ENCODE measurements around the gene MUC4.
"Not testable (repeated sequence)": the region's sequence is repeated elsewhere in the genome, so short reads cannot be mapped to it uniquely, and the experiment has no call there.

The MUC4 gene

DNA sequence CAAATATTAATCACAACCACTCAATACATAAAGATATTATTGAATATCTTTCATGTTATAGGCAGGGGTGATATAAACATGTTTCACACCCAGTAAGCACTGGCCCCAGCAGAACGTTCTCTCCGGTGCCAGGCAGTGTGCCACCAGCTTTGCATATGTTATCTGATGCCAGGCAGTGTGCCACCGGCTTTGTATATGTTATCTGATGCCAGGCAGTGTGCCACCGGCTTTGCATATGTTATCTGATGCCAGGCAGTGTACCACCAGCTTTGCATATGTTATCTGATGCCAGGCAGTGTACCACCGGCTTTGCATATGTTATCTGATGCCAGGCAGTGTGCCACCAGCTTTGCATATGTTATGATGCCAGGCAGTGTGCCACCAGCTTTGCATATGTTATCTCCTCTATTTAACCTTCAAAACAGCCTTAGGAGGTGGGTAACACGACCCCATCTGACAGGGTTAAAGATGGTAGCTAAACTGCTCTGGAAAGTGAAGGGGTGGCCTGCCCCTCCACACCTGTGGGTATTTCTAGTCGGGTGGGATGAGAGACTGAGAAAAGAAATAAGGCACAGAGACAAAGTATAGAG lies 84.0 kb downstream of the MUC4 start:
- H3K9me3 ChIP-seq (ENCODE audit: insufficient read depth, low read depth, low read length) = no peaks in the 10 kb centered on the region
- no peaks in the 10 kb centered on the region for H3K9me2 ChIP-seq (replicated peaks; ENCODE audit: low read depth, low read length)
- no peaks in the 10 kb centered on the region for H3K36me3 ChIP-seq (ENCODE audit: insufficient read depth, low read length)
- TF ChIP-seq, protein P1, sequence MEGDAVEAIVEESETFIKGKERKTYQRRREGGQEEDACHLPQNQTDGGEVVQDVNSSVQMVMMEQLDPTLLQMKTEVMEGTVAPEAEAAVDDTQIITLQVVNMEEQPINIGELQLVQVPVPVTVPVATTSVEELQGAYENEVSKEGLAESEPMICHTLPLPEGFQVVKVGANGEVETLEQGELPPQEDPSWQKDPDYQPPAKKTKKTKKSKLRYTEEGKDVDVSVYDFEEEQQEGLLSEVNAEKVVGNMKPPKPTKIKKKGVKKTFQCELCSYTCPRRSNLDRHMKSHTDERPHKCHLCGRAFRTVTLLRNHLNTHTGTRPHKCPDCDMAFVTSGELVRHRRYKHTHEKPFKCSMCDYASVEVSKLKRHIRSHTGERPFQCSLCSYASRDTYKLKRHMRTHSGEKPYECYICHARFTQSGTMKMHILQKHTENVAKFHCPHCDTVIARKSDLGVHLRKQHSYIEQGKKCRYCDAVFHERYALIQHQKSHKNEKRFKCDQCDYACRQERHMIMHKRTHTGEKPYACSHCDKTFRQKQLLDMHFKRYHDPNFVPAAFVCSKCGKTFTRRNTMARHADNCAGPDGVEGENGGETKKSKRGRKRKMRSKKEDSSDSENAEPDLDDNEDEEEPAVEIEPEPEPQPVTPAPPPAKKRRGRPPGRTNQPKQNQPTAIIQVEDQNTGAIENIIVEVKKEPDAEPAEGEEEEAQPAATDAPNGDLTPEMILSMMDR (conservative IDR thresholded peaks at IDR 0.05; ENCODE audit: low read length) = no peak
- TF ChIP-seq EZH2phosphoT487 (IDR thresholded peaks at IDR 0.05; ENCODE audit: borderline replicate concordance) = no peak
- H3K4me1 ChIP-seq (ENCODE audit: insufficient read depth, low read length, poor library complexity, severe bottlenecking) = peaks cover 8% of the 10 kb centered on the region
- H3K4me2 ChIP-seq (ENCODE audit: low read depth, low read length, poor library complexity, severe bottlenecking) = peak overlapping the region; percentile 2
- no peak overlapping the region for H2AFZ ChIP-seq (ENCODE audit: low read length)
- no peaks in the 10 kb centered on the region for H3K27me3 ChIP-seq (ENCODE audit: insufficient read depth, low read length, poor library complexity, severe bottlenecking)
- H3F3A ChIP-seq (ENCODE audit: low read depth) = no peaks in the 10 kb centered on the region
- no peak overlapping the region for H3K4me3 ChIP-seq (ENCODE audit: low read length, poor library complexity, severe bottlenecking)
- no peak overlapping the region for H3K9ac ChIP-seq (ENCODE audit: low read depth, low read length, poor library complexity, severe bottlenecking)
- no peaks in the 10 kb centered on the region for H3K79me2 ChIP-seq (ENCODE audit: insufficient read depth, low read length)
- H4K20me1 ChIP-seq (ENCODE audit: insufficient read depth, low read length, poor library complexity, severe bottlenecking) = no peaks in the 10 kb centered on the region

DNA sequence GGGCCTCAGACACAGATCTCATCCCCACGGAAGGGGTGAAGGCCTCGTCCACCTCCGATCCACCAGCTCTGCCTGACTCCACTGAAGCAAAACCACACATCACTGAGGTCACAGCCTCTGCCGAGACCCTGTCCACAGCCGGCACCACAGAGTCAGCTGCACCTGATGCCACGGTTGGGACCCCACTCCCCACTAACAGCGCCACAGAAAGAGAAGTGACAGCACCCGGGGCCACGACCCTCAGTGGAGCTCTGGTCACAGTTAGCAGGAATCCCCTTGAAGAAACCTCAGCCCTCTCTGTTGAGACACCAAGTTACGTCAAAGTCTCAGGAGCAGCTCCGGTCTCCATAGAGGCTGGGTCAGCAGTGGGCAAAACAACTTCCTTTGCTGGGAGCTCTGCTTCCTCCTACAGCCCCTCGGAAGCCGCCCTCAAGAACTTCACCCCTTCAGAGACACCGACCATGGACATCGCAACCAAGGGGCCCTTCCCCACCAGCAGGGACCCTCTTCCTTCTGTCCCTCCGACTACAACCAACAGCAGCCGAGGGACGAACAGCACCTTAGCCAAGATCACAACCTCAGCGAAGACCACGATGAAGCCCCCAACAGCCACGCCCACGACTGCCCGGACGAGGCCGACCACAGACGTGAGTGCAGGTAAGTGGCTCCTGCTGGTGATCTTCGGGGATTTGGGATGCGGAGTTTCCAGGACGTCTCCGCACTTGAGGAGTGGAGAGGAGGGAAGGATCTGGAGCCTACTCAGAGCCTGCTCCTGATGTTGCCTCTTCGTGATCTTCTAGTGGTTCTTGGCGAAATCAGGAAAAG lies 85.6 kb downstream of the MUC4 start:
- not testable (repeated sequence) for H3K79me2 ChIP-seq (ENCODE audit: insufficient read depth, low read length); H3K4me2 ChIP-seq (ENCODE audit: low read depth, low read length, poor library complexity, severe bottlenecking); H3K36me3 ChIP-seq (ENCODE audit: insufficient read depth, low read length); H4K20me1 ChIP-seq (ENCODE audit: insufficient read depth, low read length, poor library complexity, severe bottlenecking); H3F3A ChIP-seq (ENCODE audit: low read depth); H3K27me3 ChIP-seq (ENCODE audit: insufficient read depth, low read length, poor library complexity, severe bottlenecking); H3K9me3 ChIP-seq (ENCODE audit: insufficient read depth, low read depth, low read length); H3K4me1 ChIP-seq (ENCODE audit: insufficient read depth, low read length, poor library complexity, severe bottlenecking); H2AFZ ChIP-seq (ENCODE audit: low read length); H3K9me2 ChIP-seq (replicated peaks; ENCODE audit: low read depth, low read length); H3K4me3 ChIP-seq (ENCODE audit: low read length, poor library complexity, severe bottlenecking); H3K9ac ChIP-seq (ENCODE audit: low read depth, low read length, poor library complexity, severe bottlenecking)

DNA sequence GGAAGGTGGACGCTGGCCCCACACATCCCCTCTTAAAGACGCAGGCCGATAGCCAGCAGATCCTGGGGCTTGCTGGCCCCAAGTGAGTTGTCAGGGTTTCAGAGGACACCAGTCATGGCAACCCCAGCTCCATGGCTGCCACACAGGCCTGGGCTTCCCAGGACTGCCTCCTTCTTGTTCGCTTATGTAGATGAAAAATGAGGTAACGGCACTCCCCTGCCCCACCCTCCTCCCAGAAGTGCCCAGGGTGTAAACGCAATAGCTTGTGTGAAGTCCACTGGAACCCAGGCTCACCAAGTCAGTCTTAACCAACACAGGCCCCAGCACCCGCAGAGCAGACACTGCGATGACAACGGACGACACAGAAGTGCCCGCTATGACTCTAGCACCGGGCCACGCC lies 87.4 kb downstream of the MUC4 start:
- H3K79me2 ChIP-seq (ENCODE audit: insufficient read depth, low read length) = not testable (repeated sequence)

DNA sequence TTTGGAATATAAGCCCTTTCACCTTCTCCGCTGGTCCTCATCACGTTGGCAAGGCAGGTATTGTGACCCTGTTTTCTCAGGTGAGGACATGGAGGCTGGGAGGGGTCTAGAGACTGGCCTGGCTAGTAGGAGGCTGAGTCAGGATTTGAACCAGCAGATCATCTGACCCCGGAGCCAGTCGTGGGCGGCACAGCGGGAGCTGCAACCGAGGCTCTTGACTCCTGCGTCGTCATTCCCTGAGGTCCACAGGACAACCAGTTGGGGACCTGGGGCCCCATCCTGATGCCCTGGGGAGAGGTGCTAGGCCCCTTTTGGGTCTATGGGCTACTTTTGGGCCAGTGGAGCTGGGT lies 88.8 kb downstream of the MUC4 start:
- H3K4me3 ChIP-seq (ENCODE audit: low read length, poor library complexity, severe bottlenecking); H3K27me3 ChIP-seq (ENCODE audit: insufficient read depth, low read length, poor library complexity, severe bottlenecking); H3K9ac ChIP-seq (ENCODE audit: low read depth, low read length, poor library complexity, severe bottlenecking); H3F3A ChIP-seq (ENCODE audit: low read depth); H2AFZ ChIP-seq (ENCODE audit: low read length); H3K36me3 ChIP-seq (ENCODE audit: insufficient read depth, low read length); H3K9me3 ChIP-seq (ENCODE audit: insufficient read depth, low read depth, low read length); H3K4me1 ChIP-seq (ENCODE audit: insufficient read depth, low read length, poor library complexity, severe bottlenecking); H3K4me2 ChIP-seq (ENCODE audit: low read depth, low read length, poor library complexity, severe bottlenecking); H3K79me2 ChIP-seq (ENCODE audit: insufficient read depth, low read length); H4K20me1 ChIP-seq (ENCODE audit: insufficient read depth, low read length, poor library complexity, severe bottlenecking); H3K9me2 ChIP-seq (replicated peaks; ENCODE audit: low read depth, low read length): not testable (repeated sequence)

More for the DNA sequence above, 87.4 kb downstream of the MUC4 start:
- not testable (repeated sequence) for H2AFZ ChIP-seq (ENCODE audit: low read length); H3K9me2 ChIP-seq (replicated peaks; ENCODE audit: low read depth, low read length); H3K4me1 ChIP-seq (ENCODE audit: insufficient read depth, low read length, poor library complexity, severe bottlenecking); H3K4me3 ChIP-seq (ENCODE audit: low read length, poor library complexity, severe bottlenecking); H3K27me3 ChIP-seq (ENCODE audit: insufficient read depth, low read length, poor library complexity, severe bottlenecking); H4K20me1 ChIP-seq (ENCODE audit: insufficient read depth, low read length, poor library complexity, severe bottlenecking); H3K9ac ChIP-seq (ENCODE audit: low read depth, low read length, poor library complexity, severe bottlenecking); H3F3A ChIP-seq (ENCODE audit: low read depth); H3K36me3 ChIP-seq (ENCODE audit: insufficient read depth, low read length); H3K4me2 ChIP-seq (ENCODE audit: low read depth, low read length, poor library complexity, severe bottlenecking); H3K9me3 ChIP-seq (ENCODE audit: insufficient read depth, low read depth, low read length)

DNA sequence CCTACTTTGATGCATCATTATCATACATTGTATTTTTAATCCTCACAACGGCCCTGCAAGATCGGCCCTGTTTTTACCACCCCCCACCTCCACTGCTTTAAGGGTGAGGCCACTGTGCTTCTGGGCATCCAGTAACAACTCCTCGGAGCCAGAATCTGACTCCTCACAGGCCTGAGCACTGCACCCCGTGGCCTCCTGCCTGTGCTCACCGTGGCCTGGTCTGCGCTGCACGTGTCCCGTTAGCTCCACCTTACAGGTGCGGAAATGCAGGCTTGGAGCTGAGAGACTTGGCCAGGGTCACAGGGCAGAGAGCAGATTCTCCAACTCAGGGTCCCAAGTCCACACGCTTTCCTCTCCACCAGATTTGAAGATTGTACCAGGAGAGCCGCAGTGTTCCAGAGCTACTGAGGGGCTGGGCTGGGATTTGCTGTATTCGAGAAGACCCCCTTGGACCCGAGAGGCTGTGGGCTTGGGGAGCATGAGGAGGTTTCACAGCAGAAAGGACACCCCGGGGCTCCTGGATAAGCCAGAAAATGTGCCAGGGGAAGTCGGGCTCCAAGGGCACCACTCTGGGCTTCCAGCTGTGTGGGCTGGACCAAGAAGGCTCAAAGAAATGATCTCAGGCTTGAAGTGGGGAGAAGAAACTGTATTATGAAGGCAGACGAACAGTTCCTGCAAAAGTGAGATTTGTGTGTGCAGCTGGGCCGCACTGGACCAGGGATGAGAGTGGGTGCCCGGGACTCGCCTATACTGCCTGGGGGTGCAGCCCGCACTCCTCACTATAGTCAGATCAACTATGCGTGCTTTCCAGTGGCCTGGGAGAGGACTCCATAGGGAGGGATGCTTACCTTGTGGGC lies 89.4 kb downstream of the MUC4 start:
- H4K20me1 ChIP-seq (ENCODE audit: insufficient read depth, low read length, poor library complexity, severe bottlenecking); H3K27me3 ChIP-seq (ENCODE audit: insufficient read depth, low read length, poor library complexity, severe bottlenecking); H3K4me1 ChIP-seq (ENCODE audit: insufficient read depth, low read length, poor library complexity, severe bottlenecking); H2AFZ ChIP-seq (ENCODE audit: low read length); H3K9me3 ChIP-seq (ENCODE audit: insufficient read depth, low read depth, low read length); H3K9me2 ChIP-seq (replicated peaks; ENCODE audit: low read depth, low read length); H3K79me2 ChIP-seq (ENCODE audit: insufficient read depth, low read length); H3K9ac ChIP-seq (ENCODE audit: low read depth, low read length, poor library complexity, severe bottlenecking); H3K4me2 ChIP-seq (ENCODE audit: low read depth, low read length, poor library complexity, severe bottlenecking); H3K4me3 ChIP-seq (ENCODE audit: low read length, poor library complexity, severe bottlenecking); H3K36me3 ChIP-seq (ENCODE audit: insufficient read depth, low read length); H3F3A ChIP-seq (ENCODE audit: low read depth): not testable (repeated sequence)

DNA sequence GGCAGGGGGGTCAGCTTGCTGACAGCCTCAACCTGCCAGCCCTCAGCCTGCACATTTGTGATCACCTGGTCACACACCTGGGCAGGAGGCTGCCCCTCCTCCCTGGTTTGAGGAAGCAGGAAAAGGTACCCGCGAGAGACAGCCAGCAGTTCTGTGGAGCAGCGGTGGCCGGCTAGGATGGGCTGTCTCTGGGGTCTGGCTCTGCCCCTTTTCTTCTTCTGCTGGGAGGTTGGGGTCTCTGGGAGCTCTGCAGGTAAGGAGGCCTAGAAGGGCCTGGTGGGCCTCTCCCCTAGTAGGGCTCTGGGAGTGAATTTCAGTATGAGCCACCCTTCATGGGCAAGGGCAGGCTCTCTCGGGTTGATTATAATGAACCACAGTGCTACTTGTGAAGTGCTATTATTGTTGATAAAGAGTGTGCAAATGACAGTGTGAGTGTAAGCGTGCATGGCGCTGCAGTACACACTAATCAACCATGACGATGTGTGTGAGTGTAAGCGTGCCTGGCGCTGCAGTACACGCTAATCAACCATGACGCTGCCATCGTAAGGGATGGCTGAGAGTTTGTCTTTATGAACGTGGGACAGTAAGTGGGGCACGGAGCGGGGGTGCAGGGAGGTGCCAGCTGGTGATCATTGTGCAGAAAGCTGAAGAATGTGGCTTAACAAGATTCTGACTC lies 90.8 kb downstream of the MUC4 start, which contains the start of gene MUC20:
Gene MUC20 (plus strand): TSS at position 148 of the 676 bp plus-strand sequence. CDS start 30 bp downstream, at position 178.
- H3K4me1 ChIP-seq (ENCODE audit: insufficient read depth, low read length, poor library complexity, severe bottlenecking); H4K20me1 ChIP-seq (ENCODE audit: insufficient read depth, low read length, poor library complexity, severe bottlenecking); H3K9me2 ChIP-seq (replicated peaks; ENCODE audit: low read depth, low read length); H3K79me2 ChIP-seq (ENCODE audit: insufficient read depth, low read length); H3K9ac ChIP-seq (ENCODE audit: low read depth, low read length, poor library complexity, severe bottlenecking); H3K9me3 ChIP-seq (ENCODE audit: insufficient read depth, low read depth, low read length); H2AFZ ChIP-seq (ENCODE audit: low read length); H3F3A ChIP-seq (ENCODE audit: low read depth); H3K4me3 ChIP-seq (ENCODE audit: low read length, poor library complexity, severe bottlenecking); H3K36me3 ChIP-seq (ENCODE audit: insufficient read depth, low read length); H3K4me2 ChIP-seq (ENCODE audit: low read depth, low read length, poor library complexity, severe bottlenecking); H3K27me3 ChIP-seq (ENCODE audit: insufficient read depth, low read length, poor library complexity, severe bottlenecking): not testable (repeated sequence)
